ENCODE measurements around the gene PSMC2. TPM values are rescaled to one million over a fixed set of nuclear protein-coding genes. Genes with fewer than 3 reads are reported as not detected.

The PSMC2 gene
- 190 and 244 TPM in 2 replicates for total RNA-seq (2014; rRNA removed; shearing (Covaris generic))
- polyA plus RNA-seq (2014; cell fraction: nucleus; rRNA removed): 220 and 231 TPM in 2 replicates

- peak; percentile 86 for DNase-seq (ENCODE audit: extremely low read depth, low read depth)
Observed at GRCh38 chr7:103347507-103348267, at the start of gene PSMC2. PSMC2 (plus strand) TSS chr7:103347643; CDS start chr7:103347712, 69 bp downstream.

GRCh38 chr7:103297837-103298179, 49.6 kb upstream of the PSMC2 start:
- no peak for DNase-seq (ENCODE audit: extremely low read depth, low read depth)

GRCh38 chr7:103299660-103300059, 47.8 kb upstream of the PSMC2 start:
- DNase-seq (ENCODE audit: extremely low read depth, low read depth): no peak

- no peak for DNase-seq (ENCODE audit: extremely low read depth, low read depth)
Observed at GRCh38 chr7:103301441-103301840, 46.0 kb upstream of the PSMC2 start.

GRCh38 chr7:103307503-103308231, 39.8 kb upstream of the PSMC2 start:
- DNase-seq (ENCODE audit: extremely low read depth, low read depth): no peak

- no peak for DNase-seq (ENCODE audit: extremely low read depth, low read depth)
Observed at GRCh38 chr7:103314852-103315251, 32.6 kb upstream of the PSMC2 start.

GRCh38 chr7:103316380-103316941, 31.0 kb upstream of the PSMC2 start:
- no peak for DNase-seq (ENCODE audit: extremely low read depth, low read depth)

- DNase-seq (ENCODE audit: extremely low read depth, low read depth): no peak
Observed at GRCh38 chr7:103317009-103317408, 30.4 kb upstream of the PSMC2 start.

GRCh38 chr7:103325744-103326143, 21.7 kb upstream of the PSMC2 start:
- no peak for DNase-seq (ENCODE audit: extremely low read depth, low read depth)

GRCh38 chr7:103336761-103337160, 10.7 kb upstream of the PSMC2 start:
- DNase-seq (ENCODE audit: extremely low read depth, low read depth): no peak

GRCh38 chr7:103338864-103339263, 8.6 kb upstream of the PSMC2 start:
- DNase-seq (ENCODE audit: extremely low read depth, low read depth): no peak

- no peak for DNase-seq (ENCODE audit: extremely low read depth, low read depth)
Observed at GRCh38 chr7:103341466-103341865, 6.0 kb upstream of the PSMC2 start.

GRCh38 chr7:103343332-103343731, 4.1 kb upstream of the PSMC2 start:
- DNase-seq (ENCODE audit: extremely low read depth, low read depth): no peak

- no peak for DNase-seq (ENCODE audit: extremely low read depth, low read depth)
Observed at GRCh38 chr7:103343758-103344452, 3.5 kb upstream of the PSMC2 start.

- peak; percentile 92 for DNase-seq (ENCODE audit: extremely low read depth, low read depth)
Observed at GRCh38 chr7:103344453-103345149, 2.8 kb upstream of the PSMC2 start, which contains the start of gene DNAJC2. DNAJC2 (minus strand) TSS chr7:103344767; CDS start chr7:103344622, 145 bp downstream.

GRCh38 chr7:103346396-103346795, 1.0 kb upstream of the PSMC2 start:
- DNase-seq (ENCODE audit: extremely low read depth, low read depth): no peak

GRCh38 chr7:103348452-103348851, 1.0 kb downstream of the PSMC2 start:
- DNase-seq (ENCODE audit: extremely low read depth, low read depth): no peak

GRCh38 chr7:103348959-103349358, 1.5 kb downstream of the PSMC2 start:
- DNase-seq (ENCODE audit: extremely low read depth, low read depth): no peak

- no peak for DNase-seq (ENCODE audit: extremely low read depth, low read depth)
Observed at GRCh38 chr7:103349805-103350204, 2.4 kb downstream of the PSMC2 start.

GRCh38 chr7:103369432-103369831, 22.0 kb downstream of the PSMC2 start:
- DNase-seq (ENCODE audit: extremely low read depth, low read depth): no peak
